Left ventricle myocardium superior (tissue), 1 donor: ENCODE measurements around the gene B3GAT1. TPM values are rescaled to one million over a fixed set of nuclear protein-coding genes. Genes with fewer than 3 reads are reported as not detected.
A peak's percentile ranks its signal among the peaks of the same experiment; 100 is the strongest.

Experiments used
- ATAC-seq: fragments of 200-7000 bp; cut with Tn5 transposase; one replicate; pipeline ENCODE4 v1.9.1; 2020; ENCODE audit warnings: mild to moderate bottlenecking, moderate library complexity
- DNase-seq: peaks from one replicate; pipeline ENCODE4 v3.0.0-alpha.2; 2020
- intact Hi-C: fragments of 100-400 bp; cut with micrococcal nuclease; formaldehyde crosslinking; loops from one replicate; pipeline ENCODE4 v1.11.0; 2022
- total RNA-seq: library from RNA; stranded (reverse); fragmentation: NEBNext Ultra II Directional; extraction: Animal tissue kit (Norgen Biotek cat#: 25700); gene quantifications from one replicate; pipeline ENCODE4 v1.2.1, GENCODE V29; 2021
- donor health status: DM: no; HTN: yes; CAD: no; lungs with severe emphysema.

The B3GAT1 gene
- total RNA-seq, 1 donor from 2014 or later, result 0.17 TPM

DNA sequence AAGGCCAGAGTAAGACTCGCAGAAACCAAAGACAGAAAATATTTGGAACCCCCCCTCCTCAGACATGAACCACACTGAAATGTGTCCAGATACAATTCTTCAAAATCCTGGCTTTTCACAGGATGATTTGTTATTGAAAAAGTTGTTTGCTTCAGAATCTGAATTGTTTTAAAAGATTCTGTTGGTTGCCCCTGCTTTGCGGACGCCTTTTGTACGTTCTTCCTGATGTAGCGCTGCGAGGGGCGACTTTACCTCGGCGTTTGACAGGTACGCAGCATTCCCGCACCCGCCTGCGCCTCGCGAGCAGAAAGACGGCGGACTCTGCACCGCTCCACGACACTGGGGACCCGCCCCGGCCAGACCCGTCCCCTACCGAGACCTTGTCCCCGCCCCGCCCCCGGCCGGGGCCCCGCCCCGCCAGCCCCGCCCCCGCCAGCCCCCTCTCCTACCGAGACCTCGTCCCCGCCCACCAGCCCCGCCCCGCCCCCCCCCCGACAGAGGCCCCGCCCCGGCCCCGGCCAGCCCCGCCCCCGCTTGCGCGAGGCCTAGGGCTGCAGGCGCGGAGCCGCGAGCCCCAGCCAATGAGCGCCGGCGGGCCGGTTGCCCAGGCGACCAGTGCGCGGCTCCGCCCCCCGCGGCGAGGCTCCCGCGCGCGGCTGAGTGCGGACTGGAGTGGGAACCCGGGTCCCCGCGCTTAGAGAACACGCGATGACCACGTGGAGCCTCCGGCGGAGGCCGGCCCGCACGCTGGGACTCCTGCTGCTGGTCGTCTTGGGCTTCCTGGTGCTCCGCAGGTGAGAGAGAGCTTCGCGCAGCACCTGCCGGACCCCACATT, 80.5 kb downstream of the B3GAT1 start, which contains the start of gene GLB1L2:
Gene GLB1L2, plus strand, starts transcription at position 635 of the 835 bp plus-strand sequence. Its CDS starts 74 bp downstream, at position 709.
- peak; percentile 86 for DNase-seq

DNA sequence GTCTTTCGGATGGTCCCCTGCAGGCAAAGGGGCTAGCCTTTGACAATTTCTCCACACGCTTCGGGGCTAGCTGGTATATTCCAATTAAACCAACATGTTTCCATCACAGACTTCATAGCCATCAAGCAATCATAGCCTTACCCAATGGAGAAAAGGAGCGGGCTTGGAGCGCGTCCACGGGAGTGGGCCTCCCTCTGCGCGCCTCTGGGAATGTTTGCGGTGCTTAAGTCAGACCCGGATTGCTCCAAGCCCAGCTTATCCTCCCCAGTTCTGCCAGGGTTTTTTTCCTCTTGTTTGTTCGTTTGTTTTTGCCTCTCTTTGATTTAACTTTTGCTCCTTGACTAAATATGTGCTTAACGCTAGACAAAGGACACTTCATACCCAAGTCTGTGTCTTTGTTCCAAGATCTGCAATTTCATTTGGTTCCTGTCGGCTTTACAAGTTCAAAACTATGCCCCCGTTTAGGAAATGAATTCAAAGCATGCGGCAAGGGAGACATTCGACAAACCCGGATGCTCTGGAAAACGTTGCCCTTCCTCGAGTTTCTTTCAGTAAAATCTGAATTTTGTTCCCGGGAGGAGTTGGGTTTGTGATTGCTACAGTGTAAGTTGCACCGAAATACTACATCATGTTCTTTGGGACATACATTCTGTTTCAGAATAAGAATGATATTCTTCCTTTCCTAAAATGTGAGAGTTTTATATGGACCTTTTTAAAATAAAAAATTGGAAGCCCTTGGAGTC, 81.3 kb downstream of the B3GAT1 start:
- intact Hi-C loops, result no loop called here
- ATAC-seq, result no peak
- no peak for DNase-seq

More for the DNA sequence above, 80.5 kb downstream of the B3GAT1 start, which contains the start of gene GLB1L2:
- peak; percentile 94 for ATAC-seq
- intact Hi-C loops, result no loop called here

Other genes with a start within 250 kb of the B3GAT1 start
- gene NCAPD3, start 188.3 kb downstream of the B3GAT1 start, total RNA-seq, result 9.7 TPM
- 41.9 TPM for gene VPS26B, start 187.6 kb downstream of the B3GAT1 start, total RNA-seq
- 39.5 TPM for gene THYN1, start 158.9 kb downstream of the B3GAT1 start, total RNA-seq
- 40.9 TPM for gene ACAD8, start 158.7 kb downstream of the B3GAT1 start, total RNA-seq
- not detected for gene GLB1L3, start 135.9 kb downstream of the B3GAT1 start, total RNA-seq
- 0.37 TPM for gene GLB1L2, start 80.3 kb downstream of the B3GAT1 start, total RNA-seq